Ectodermal cell (in vitro differentiated cells): ENCODE measurements around the gene EMX2.

Experiments used
- H3K27ac ChIP-seq: 2 replicates; pipeline ENCODE4 v1.7.0; 2013; ENCODE audit warnings: mild to moderate bottlenecking, low read depth, low read length; ENCODE audit not compliant: insufficient read depth, poor library complexity, severe bottlenecking
- H3K27me3 ChIP-seq: 2 replicates; pipeline ENCODE4 v1.7.0; 2013; ENCODE audit warnings: mild to moderate bottlenecking, low read length; ENCODE audit not compliant: insufficient read depth, control insufficient read depth, poor library complexity, severe bottlenecking
- H3K36me3 ChIP-seq: one replicate; pipeline ENCODE4 v1.7.0; 2013; ENCODE audit warnings: low read length; ENCODE audit not compliant: control insufficient read depth, insufficient read depth
- H3K4me1 ChIP-seq: one replicate; pipeline ENCODE4 v1.7.0; 2013; ENCODE audit warnings: low read length; ENCODE audit not compliant: control insufficient read depth, insufficient read depth
- H3K4me3 ChIP-seq: 2 replicates; pipeline ENCODE4 v1.7.0; 2013; ENCODE audit warnings: low read depth, low read length, control low read depth; ENCODE audit not compliant: insufficient read depth
- H3K9me3 ChIP-seq: 2 replicates; pipeline ENCODE4 v1.7.0; 2013; ENCODE audit warnings: mild to moderate bottlenecking, low read length, moderate library complexity; ENCODE audit not compliant: control insufficient read depth
- WGBS, 2 experiments: methylation state at CpG; one replicate each; pipeline ENCODE4 v1.1.7; 2013; ENCODE audit warnings: missing lambda C conversion rate in 2 of 2; 5-methylcytosine and 5-hydroxymethylcytosine counted together

Gene EMX2

DNA sequence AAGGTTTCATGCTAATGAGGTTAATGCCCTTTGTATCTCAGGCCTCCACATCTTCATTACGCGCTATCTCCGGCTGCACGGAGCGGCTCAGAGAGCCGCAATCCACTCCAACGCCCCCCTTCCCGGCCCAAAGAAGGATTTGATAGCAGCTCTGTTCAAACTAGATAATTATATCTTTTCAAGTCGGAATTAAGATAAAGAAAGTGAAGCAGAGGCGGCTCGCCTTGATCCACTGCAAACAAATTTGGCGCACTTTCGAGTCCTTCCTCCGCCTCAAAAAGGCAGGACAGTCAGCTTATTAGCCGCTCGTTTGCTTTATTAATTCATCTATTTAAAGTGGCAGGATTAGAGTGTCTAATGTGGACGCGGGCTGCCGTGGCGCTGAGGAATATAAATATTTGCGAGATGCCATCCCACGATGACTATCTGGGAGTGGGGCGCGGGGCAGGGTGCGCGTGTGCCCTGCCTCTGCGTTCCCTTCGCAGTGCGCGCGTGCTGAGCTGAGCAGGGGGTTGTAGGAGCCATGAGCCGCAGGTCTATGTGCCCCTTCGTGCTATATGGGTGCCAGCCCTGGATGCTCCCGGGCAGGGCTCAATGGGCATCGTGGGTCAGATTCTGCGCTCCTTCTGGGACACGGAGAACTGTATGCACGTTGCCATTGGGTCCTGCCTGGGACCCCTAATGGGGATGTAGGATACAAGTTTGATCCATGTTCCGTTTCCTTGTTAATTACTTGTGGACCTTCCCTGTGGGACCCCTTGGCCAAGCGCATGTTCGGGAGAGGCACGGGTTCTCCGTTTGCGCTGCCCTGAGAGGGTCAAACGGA is 9.0 kb downstream of the EMX2 start:
- H3K4me3 ChIP-seq: peak overlapping the region; percentile 11
- no peaks in the 10 kb centered on the region for H3K9me3 ChIP-seq
- peaks cover 42% of the 10 kb centered on the region for H3K4me1 ChIP-seq
- H3K27ac ChIP-seq: no peak overlapping the region
- peaks cover 100% of the 10 kb centered on the region for H3K27me3 ChIP-seq
- 3 to 4% methylated on average over 45 of the region's 45 CpGs for WGBS, 2 experiments
- no peaks in the 10 kb centered on the region for H3K36me3 ChIP-seq

DNA sequence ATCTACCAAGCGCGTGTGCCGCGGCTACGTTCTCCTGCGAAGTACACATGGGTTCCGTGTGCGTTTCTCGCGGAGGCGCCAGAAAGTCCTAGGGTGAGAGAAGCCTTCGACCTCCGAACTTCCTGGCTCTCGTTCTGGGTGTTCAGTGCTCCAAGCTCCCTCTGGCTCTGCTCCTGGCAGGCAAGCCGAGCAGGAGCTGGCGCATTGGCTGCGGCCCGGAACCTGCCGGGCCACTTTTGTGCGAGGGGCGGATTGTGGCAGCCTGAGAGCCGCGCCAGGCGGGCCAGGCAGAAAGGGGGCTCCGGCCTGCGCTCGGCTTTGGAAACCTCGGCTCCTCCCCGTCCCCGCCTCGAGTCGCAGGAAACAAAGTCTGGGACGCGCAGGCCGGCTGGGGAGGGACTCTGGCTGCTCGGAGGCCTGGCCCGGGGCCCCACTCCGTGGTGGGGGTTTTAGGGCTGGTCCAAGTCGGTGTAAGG is 9.6 kb downstream of the EMX2 start:
- H3K4me1 ChIP-seq: peaks cover 36% of the 10 kb centered on the region
- H3K27ac ChIP-seq: no peak overlapping the region
- peak overlapping the region; percentile 11 for H3K4me3 ChIP-seq
- WGBS, 2 experiments: 1% methylated on average over 39 of the region's 39 CpGs
- no peaks in the 10 kb centered on the region for H3K9me3 ChIP-seq
- H3K36me3 ChIP-seq: no peaks in the 10 kb centered on the region
- peaks cover 97% of the 10 kb centered on the region for H3K27me3 ChIP-seq

DNA sequence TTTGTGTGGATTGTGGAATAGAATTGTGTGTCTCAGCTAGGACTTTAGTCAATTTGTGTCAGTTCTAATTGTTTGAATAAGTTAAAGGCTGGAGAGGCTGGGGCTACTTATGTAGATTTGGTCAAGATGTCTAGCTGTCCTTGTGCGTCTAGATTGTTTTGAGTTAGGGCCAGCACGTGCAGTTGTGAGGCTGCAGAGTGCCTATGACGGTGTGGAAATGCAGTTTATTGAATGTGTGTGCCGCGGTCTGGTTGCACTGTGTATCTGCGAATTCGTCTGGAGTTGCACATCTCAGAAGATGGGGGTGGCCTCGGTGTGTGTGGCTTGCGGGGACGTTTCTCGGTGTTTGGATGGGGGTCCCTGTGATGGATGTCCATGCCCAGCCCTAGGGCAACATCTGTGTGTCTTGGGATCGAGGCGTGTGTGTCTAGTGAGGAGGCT is 10.2 kb downstream of the EMX2 start:
- H3K9me3 ChIP-seq: no peaks in the 10 kb centered on the region
- no peaks in the 10 kb centered on the region for H3K36me3 ChIP-seq
- H3K4me1 ChIP-seq: peaks cover 31% of the 10 kb centered on the region
- no peak overlapping the region for H3K27ac ChIP-seq
- peak overlapping the region; percentile 19 for H3K4me3 ChIP-seq
- H3K27me3 ChIP-seq: peaks cover 91% of the 10 kb centered on the region
- WGBS, 2 experiments: 11 to 12% methylated on average over 13 of the region's 13 CpGs

DNA sequence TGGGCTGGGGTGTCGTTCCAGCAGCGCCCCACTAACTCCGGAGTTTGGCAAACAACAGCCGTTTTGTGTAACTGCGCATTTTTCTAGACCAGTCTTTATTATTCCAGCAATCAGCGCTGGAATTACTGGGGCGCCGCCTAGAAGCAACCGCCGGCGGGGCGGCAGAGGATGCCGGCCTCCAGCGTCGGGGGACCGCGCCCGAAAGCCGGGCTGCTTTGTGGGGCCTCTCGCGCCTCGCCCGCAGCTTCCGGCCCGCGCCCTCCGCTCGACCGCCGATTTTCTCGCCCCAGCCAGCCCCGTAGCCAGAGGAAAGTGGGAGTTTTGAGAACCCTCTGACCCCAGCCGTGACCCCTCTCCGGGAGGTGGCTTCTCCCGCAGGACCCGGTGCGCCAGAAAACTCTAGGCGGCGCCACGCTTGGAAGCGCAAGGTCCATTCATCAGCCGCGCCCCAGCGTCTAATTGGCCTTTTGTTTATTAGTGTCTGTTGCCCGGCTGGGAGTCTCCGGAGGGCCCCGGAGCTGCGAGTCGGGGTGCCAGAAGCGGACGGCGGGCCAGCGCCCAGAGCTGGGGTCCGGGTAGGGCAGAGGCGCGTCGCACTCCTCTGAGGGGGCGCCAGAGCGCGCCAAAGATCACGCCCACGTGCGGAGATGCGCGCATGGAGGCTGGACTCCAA is 10.7 kb downstream of the EMX2 start:
- 2% methylated on average over 65 of the region's 65 CpGs for WGBS, 2 experiments

DNA sequence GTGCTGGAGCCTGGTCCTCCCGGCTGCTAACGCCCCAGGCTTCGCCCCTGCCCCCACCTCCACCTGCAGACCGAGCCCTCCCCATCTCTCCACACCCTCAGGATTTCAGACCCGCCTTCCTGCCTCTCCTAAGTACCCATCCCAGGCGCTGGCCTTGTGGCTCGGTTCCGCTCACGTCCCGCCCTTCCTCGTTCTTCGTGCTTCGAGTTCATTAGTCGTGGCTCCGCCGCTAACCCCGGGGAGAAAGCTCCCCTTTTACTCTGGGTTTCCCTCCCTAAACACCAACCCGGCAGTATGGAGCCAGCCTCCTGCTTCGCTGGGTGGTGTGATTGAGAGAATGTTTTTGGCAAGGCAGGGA is 11.2 kb downstream of the EMX2 start:
- peaks cover 21% of the 10 kb centered on the region for H3K4me1 ChIP-seq
- no peaks in the 10 kb centered on the region for H3K9me3 ChIP-seq
- H3K4me3 ChIP-seq: no peak overlapping the region
- WGBS, 2 experiments: 5% methylated on average over 17 of the region's 19 CpGs
- no peak overlapping the region for H3K27ac ChIP-seq
- H3K36me3 ChIP-seq: no peaks in the 10 kb centered on the region
- H3K27me3 ChIP-seq: peaks cover 81% of the 10 kb centered on the region

More for the DNA sequence above, 10.7 kb downstream of the EMX2 start:
- peaks cover 26% of the 10 kb centered on the region for H3K4me1 ChIP-seq
- no peaks in the 10 kb centered on the region for H3K9me3 ChIP-seq
- no peaks in the 10 kb centered on the region for H3K36me3 ChIP-seq
- peaks cover 86% of the 10 kb centered on the region for H3K27me3 ChIP-seq
- no peak overlapping the region for H3K27ac ChIP-seq
- peak overlapping the region; percentile 19 for H3K4me3 ChIP-seq

DNA sequence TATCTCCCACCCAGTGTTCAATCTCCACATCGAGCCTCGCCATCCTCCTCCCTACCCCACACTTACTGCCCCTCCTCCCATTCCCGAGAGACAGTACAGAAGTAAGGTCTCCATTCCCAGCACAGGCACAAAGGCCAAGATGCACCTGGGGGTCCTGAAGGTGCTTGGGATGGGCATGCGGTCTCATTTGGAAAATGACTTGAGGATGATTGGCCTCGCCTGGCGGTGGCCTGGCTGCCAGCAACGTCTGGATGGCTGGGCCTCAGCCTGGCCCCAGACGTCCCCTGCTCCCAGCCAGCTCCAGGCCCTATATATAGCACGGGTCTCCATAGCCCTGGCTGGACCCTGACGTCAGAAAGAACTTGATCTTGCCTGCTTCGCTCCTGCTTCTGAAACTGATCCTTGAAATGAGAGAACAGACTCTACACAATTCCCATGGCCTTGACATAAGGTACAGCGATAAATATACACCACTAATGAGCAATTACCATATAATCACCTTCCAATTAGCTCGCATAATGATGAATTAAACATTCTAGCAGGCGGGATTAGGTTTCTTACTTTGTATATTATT is 11.8 kb downstream of the EMX2 start:
- peaks cover 21% of the 10 kb centered on the region for H3K4me1 ChIP-seq
- H3K4me3 ChIP-seq: no peak overlapping the region
- no peaks in the 10 kb centered on the region for H3K36me3 ChIP-seq
- no peaks in the 10 kb centered on the region for H3K9me3 ChIP-seq
- peaks cover 75% of the 10 kb centered on the region for H3K27me3 ChIP-seq
- 56 to 62% methylated on average over 12 to 14 of the region's 14 CpGs for WGBS, 2 experiments
- H3K27ac ChIP-seq: no peak overlapping the region

DNA sequence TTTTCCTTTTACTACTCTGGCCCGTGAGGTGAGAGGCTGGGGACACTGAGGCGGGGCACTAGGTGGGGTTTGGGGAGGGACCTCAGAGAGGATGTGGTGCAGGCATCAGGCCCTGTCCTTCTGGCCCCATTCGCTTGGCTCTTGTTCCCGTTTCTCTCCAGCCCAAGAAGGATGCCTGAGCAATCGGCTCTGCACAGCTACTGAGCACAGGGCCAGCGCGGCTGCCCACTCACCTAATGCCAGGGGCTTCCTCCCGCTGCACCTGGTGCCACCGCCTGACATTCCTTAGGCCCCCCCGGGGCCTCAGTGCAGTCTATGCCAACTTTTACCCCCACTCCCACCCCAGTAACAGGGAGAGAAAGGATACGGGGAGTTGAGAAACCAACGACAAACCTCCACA is 12.5 kb downstream of the EMX2 start:
- no peak overlapping the region for H3K27ac ChIP-seq
- no peaks in the 10 kb centered on the region for H3K9me3 ChIP-seq
- WGBS, 2 experiments: 87 to 92% methylated on average over 12 of the region's 12 CpGs
- H3K36me3 ChIP-seq: no peaks in the 10 kb centered on the region
- peaks cover 72% of the 10 kb centered on the region for H3K27me3 ChIP-seq
- peaks cover 16% of the 10 kb centered on the region for H3K4me1 ChIP-seq
- no peak overlapping the region for H3K4me3 ChIP-seq

DNA sequence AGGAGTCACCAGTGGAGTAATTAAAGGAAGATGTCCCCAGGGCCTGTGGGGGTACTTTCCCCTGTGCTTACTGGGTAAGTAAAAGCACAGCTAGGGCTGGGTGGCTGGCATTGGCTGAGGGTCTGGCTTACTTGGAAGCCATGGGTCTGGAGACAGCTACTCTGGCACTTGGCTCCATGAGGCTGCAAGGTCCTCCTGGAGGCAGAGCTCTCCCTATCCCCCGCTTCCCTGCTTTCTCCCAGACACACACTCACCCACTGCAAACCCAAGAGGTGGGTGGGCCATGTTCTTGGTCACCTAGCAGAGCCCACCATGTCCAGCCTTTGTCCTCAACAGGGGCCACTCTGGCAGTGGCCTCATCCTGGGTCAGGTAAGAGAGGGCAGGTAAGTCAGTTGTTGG is 13.3 kb downstream of the EMX2 start:
- Histone ChIP-seq H3K9me3 (no peaks in the 10 kb centered on the region), H3K27ac (no peak overlapping the region), H3K4me3 (no peak overlapping the region), H3K27me3 (peaks cover 64% of the 10 kb centered on the region), H3K36me3 (no peaks in the 10 kb centered on the region), H3K4me1 (peaks cover 16% of the 10 kb centered on the region)
- 95 to 100% methylated on average over 1 of the region's 1 CpG for WGBS, 2 experiments

DNA sequence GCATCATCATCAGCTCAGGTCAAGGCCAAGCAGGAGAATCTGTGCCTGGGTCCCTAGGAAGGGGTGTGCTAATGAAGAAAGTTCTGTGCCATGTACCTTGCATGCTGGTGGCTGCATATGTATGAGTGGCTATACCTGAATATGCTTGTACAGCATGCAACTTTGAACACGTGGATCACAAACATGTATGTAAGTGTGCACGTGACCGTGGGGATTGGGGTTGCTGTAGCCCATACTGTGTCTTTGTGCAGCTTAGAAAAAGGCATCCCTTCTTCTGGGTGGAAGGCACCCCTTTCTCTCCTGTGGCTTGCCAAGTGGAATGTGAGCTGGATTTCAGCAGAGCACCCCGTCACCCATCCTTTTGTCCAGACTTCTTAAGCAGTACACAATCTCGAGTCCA is 13.8 kb downstream of the EMX2 start:
- Histone ChIP-seq H3K4me3 (no peak overlapping the region), H3K27ac (no peak overlapping the region), H3K9me3 (no peaks in the 10 kb centered on the region), H3K36me3 (no peaks in the 10 kb centered on the region), H3K4me1 (peaks cover 16% of the 10 kb centered on the region), H3K27me3 (peaks cover 59% of the 10 kb centered on the region)
- WGBS, 2 experiments: 93 to 94% methylated on average over 5 of the region's 5 CpGs

DNA sequence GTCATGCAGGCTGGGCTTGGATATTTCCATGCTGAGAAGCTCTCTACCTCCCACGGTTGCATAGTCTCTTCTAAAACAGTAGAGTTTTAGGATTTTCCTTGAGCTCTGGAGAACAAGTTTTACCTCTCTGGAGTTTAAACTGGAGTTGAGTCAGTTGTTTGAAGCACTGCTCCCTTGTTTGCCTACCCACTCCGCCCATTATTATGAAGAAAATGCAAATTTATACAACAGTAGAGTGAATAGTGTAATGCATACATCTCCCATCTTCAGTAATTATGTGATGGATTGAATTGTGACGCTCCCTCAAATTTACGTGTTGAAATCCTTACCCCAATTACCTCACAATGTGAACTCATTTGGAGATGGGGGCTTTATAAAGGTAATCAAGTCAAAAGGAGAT is 17.2 kb downstream of the EMX2 start:
- Histone ChIP-seq H3K27ac (no peak overlapping the region), H3K4me3 (no peak overlapping the region), H3K27me3 (peaks cover 25% of the 10 kb centered on the region), H3K4me1 (peaks cover 3% of the 10 kb centered on the region), H3K9me3 (no peaks in the 10 kb centered on the region), H3K36me3 (no peaks in the 10 kb centered on the region)
- 87 to 90% methylated on average over 1 to 4 of the region's 4 CpGs for WGBS, 2 experiments
